Kidney (tissue), 14 donors: ENCODE data around the gene DHPS. TPM values are rescaled to one million over a fixed set of nuclear protein-coding genes. Genes with fewer than 3 reads are reported as not detected.

ENCODE experiments used
- DNase-seq, 5 donors: peaks; one replicate each; pipeline ENCODE4 v3.0.0-alpha.2; 2013 to 2020
- FAIRE-seq: peaks from 2 replicates; lab custom pipeline; 2012; peaks lifted over from hg19 to GRCh38; lab: Jason Lieb, UNC
- H3K27ac ChIP-seq, 2 donors: one replicate each; pipeline ENCODE4 v1.7.0; 2013; ENCODE audit warnings: low read depth in 2 of 2, low read length in 2 of 2, inconsistent platforms in 1 of 2
- H3K27me3 ChIP-seq: one replicate; pipeline ENCODE4 v1.7.1; 2013; ENCODE audit warnings: low read length, inconsistent platforms; ENCODE audit not compliant: control insufficient read depth, insufficient read depth
- H3K36me3 ChIP-seq, 3 donors: one replicate each; pipeline versions ENCODE4 v1.7.0 to v1.7.1; 2013; ENCODE audit warnings: low read length in 3 of 3, control low read depth in 1 of 3, inconsistent platforms in 1 of 3; ENCODE audit not compliant: insufficient read depth in 3 of 3, control insufficient read depth in 2 of 3
- H3K4me1 ChIP-seq, 3 donors: one replicate each; pipeline versions ENCODE4 v1.7.0 to v1.7.1; 2013; ENCODE audit warnings: low read length in 3 of 3, inconsistent platforms in 1 of 3, low read depth in 1 of 3; ENCODE audit not compliant: control insufficient read depth in 2 of 3, insufficient read depth in 2 of 3
- H3K4me3 ChIP-seq, 3 donors: one replicate each; pipeline versions ENCODE4 v1.7.0 to v1.8.1; 2013; ENCODE audit warnings: low read length in 3 of 3, control low read depth in 1 of 3, inconsistent platforms in 1 of 3
- H3K9ac ChIP-seq, 3 donors: one replicate each; pipeline versions ENCODE4 v1.7.0 to v1.7.1; 2013; ENCODE audit warnings: low read length in 3 of 3, control low read depth in 1 of 3, inconsistent platforms in 1 of 3
- H3K9me3 ChIP-seq, 3 donors: one replicate each; pipeline versions ENCODE4 v1.7.0 to v1.7.1; 2013; ENCODE audit warnings: low read length in 3 of 3, control low read depth in 1 of 3, inconsistent platforms in 1 of 3; ENCODE audit not compliant: control insufficient read depth in 2 of 3, insufficient read depth in 1 of 3
- CTCF ChIP-seq: IDR thresholded peaks from 3 replicates; pipeline ENCODE4 v1.5.1; 2012; ENCODE audit warnings: mild to moderate bottlenecking, moderate library complexity, borderline replicate concordance; ENCODE audit not compliant: insufficient read depth; ENCODE audit errors: extremely low read depth
- intact Hi-C: fragments of 100-400 bp; cut with DNase I; formaldehyde crosslinking; loops from one replicate; pipeline ENCODE4 v1.11.1; 2022
- polyA plus RNA-seq: library from polyadenylated mRNA; stranded (reverse); fragments of 350-450 nt; fragmentation: Illumina TruSeq; extraction: RNeasy Lipid Tissue Mini Kit (QIAGEN cat#74804); gene quantifications from one replicate; pipeline ENCODE4 v1.2.3, GENCODE V29; 2014; ENCODE audit warnings: low read depth, low replicate concordance; ENCODE audit not compliant: insufficient read depth
- total RNA-seq: library from RNA; stranded (reverse); fragmentation: NEBNext Ultra II Directional; extraction: Animal tissue kit (Norgen Biotek cat#: 25700); gene quantifications from one replicate; pipeline ENCODE4 v1.2.1, GENCODE V29; 2021
- donor health status: control.
- donor health status: control.
- donor health status: control.
- donor health status: control.
- donor health status: control.
- donor health status: DM: yes; HTN: yes; CAD: no.
- donor health status: Normal renal cell carcinoma (clear cell type).

DHPS gene
- total and polyA plus RNA-seq, 2 donors from 2014 or later: 61.3 to 75.9 TPM

GRCh38 chr19:12723381-12723640 is 41.6 kb upstream of the DHPS start:
- Histone ChIP-seq H3K36me3 (peaks cover 4 to 6% (median 5%) of the 10 kb centered on the region in 3 donors), H3K27ac (peak overlapping the region; percentile 45 to 59), H3K4me3 (peak overlapping the region; percentile 62 to 83 (median 71)), H3K4me1 (peaks cover 0 to 22% (median 14%) of the 10 kb centered on the region in 3 donors), H3K9ac (peak overlapping the region; percentile 50 to 81 (median 81)), H3K27me3 (no peaks in the 10 kb centered on the region), H3K9me3 (no peaks in the 10 kb centered on the region)
- intact Hi-C loops: no loop called here
- DNase-seq: no peak
- FAIRE-seq: no peak
- TF ChIP-seq CTCF: no peak

- peak overlapping the region; percentile 50 to 81 (median 81) for H3K9ac ChIP-seq
- H3K27ac ChIP-seq: peak overlapping the region; percentile 45 to 89
- peaks cover 0 to 22% (median 14%) of the 10 kb centered on the region in 3 donors for H3K4me1 ChIP-seq
- DNase-seq: peak; percentile 97 to 100 (median 99)
- H3K27me3 ChIP-seq: no peaks in the 10 kb centered on the region
- no peaks in the 10 kb centered on the region for H3K9me3 ChIP-seq
- intact Hi-C loops: no loop called here
- peak; percentile 82 for FAIRE-seq
- peaks cover 4 to 6% (median 5%) of the 10 kb centered on the region in 3 donors for H3K36me3 ChIP-seq
- peak overlapping the region; percentile 62 to 83 (median 71) for H3K4me3 ChIP-seq
- no peak for TF ChIP-seq CTCF
These were observed 41.1 kb upstream of the DHPS start for GRCh38 chr19:12722566-12723380.

GRCh38 chr19:12721656-12722565 is 40.2 kb upstream of the DHPS start:
- H3K9ac ChIP-seq: peak overlapping the region; percentile 59 to 99 (median 93)
- no peaks in the 10 kb centered on the region for H3K9me3 ChIP-seq
- peaks cover 0 to 22% (median 14%) of the 10 kb centered on the region in 3 donors for H3K4me1 ChIP-seq
- TF ChIP-seq CTCF: no peak
- intact Hi-C loops: no loop called here
- peaks cover 4 to 6% (median 6%) of the 10 kb centered on the region in 3 donors for H3K36me3 ChIP-seq
- H3K27me3 ChIP-seq: no peaks in the 10 kb centered on the region
- FAIRE-seq (no peak), DNase-seq (peak; percentile 81 to 92 (median 90))
- peak overlapping the region; percentile 42 to 71 (median 71) for H3K4me3 ChIP-seq
- H3K27ac ChIP-seq: peak overlapping the region; percentile 76 to 89
